SK-N-DZ (cell line): ENCODE results near the gene SECISBP2. TPM values are rescaled to one million over a fixed set of nuclear protein-coding genes. Genes with fewer than 3 reads are reported as not detected.
A peak's percentile ranks its signal among the peaks of the same experiment; 100 is the strongest.
"Not testable (repeated sequence)": the region's sequence is repeated elsewhere in the genome, so short reads cannot be mapped to it uniquely, and the experiment has no call there.

Source experiments
- DNase-seq: peaks from one replicate; pipeline ENCODE4 v3.0.0-alpha.2; 2015; ENCODE audit warnings: low spot score
- polyA plus RNA-seq, 2 experiments: library from polyadenylated mRNA; depleted of rRNA; stranded (reverse); fragments of >200 nt; gene quantifications; 2 replicates each; pipeline ENCODE4 v1.2.3, GENCODE V29; 2014

The SECISBP2 gene, protein sequence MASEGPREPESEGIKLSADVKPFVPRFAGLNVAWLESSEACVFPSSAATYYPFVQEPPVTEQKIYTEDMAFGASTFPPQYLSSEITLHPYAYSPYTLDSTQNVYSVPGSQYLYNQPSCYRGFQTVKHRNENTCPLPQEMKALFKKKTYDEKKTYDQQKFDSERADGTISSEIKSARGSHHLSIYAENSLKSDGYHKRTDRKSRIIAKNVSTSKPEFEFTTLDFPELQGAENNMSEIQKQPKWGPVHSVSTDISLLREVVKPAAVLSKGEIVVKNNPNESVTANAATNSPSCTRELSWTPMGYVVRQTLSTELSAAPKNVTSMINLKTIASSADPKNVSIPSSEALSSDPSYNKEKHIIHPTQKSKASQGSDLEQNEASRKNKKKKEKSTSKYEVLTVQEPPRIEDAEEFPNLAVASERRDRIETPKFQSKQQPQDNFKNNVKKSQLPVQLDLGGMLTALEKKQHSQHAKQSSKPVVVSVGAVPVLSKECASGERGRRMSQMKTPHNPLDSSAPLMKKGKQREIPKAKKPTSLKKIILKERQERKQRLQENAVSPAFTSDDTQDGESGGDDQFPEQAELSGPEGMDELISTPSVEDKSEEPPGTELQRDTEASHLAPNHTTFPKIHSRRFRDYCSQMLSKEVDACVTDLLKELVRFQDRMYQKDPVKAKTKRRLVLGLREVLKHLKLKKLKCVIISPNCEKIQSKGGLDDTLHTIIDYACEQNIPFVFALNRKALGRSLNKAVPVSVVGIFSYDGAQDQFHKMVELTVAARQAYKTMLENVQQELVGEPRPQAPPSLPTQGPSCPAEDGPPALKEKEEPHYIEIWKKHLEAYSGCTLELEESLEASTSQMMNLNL
- 58.2 and 58.9 TPM in 2 replicates for polyA plus RNA-seq (2014; cell fraction: cytosol; rRNA removed)
- polyA plus RNA-seq (2014; cell fraction: nucleus; rRNA removed): 77.3 and 101 TPM in 2 replicates

- peak; percentile 93 for DNase-seq
These were observed at the start of gene SECISBP2 for GRCh38 chr9:89318123-89319014. Gene SECISBP2 (plus strand): TSS chr9:89318500. CDS start chr9:89318577, 77 bp downstream.

- no peak for DNase-seq
These were observed 44.6 kb upstream of the SECISBP2 start for GRCh38 chr9:89273528-89274279.

DNA sequence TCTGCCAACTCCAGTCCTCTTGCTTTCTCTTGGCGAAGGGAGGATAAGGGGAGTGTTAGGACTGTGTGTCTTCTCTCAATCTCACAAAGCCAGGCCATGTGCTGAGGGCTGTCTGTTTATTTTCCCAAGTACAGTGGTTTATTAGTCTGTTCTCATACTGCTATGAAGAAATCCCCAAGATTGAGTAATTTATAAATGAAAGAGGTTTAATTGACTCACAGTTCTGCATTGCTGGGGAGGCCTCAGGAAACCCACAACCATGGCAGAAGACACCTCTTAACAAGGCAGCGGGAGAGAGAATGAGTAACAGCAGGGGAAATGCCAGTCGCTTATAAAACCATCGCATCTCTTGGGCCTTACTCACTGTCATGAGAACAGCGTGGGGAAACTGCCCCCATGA, 43.5 kb upstream of the SECISBP2 start:
- DNase-seq: no peak

DNA sequence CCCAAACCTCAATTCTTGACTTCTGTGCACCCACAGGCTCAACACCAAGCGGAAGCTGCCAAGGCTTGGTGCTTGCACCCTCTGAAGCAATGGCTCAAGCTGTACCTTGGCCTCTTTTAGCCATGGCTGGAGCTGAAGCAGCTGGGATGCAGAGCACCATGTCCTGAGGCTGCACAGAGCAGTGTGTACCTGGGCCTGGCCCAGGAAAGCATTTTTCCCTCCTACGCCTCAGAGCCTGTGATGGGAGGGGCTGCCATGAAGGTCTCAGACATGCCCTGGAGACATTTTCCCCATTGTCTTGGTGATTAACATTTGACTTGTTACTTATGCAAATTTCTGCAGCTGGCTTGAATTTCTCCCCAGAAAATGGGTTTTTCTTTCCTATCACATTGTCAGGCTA, 42.3 kb upstream of the SECISBP2 start:
- not testable (repeated sequence) for DNase-seq

DNA sequence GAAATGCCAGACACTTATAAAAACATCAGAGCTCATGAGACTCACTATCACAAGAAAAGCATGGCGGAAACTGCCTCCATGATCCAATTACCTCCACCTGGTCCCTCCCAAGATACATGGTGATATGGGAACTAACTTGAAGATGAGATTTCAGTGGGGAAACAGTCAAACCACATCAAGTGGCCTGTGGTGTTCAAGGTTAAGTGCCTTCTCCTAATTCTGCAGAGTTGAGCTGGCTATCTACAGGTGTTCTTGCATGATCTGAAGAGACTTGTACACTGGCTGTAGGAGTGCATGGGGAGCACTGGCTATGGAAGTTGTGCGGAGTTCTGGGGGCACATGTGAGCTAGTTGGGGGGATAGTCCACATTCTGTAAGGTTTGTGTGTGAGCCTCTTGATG, 41.3 kb upstream of the SECISBP2 start:
- DNase-seq: no peak

- DNase-seq: no peak
These were observed 40.8 kb upstream of the SECISBP2 start for GRCh38 chr9:89277454-89277853.

- DNase-seq: no peak
These were observed 39.7 kb upstream of the SECISBP2 start for GRCh38 chr9:89278551-89278950.

DNA sequence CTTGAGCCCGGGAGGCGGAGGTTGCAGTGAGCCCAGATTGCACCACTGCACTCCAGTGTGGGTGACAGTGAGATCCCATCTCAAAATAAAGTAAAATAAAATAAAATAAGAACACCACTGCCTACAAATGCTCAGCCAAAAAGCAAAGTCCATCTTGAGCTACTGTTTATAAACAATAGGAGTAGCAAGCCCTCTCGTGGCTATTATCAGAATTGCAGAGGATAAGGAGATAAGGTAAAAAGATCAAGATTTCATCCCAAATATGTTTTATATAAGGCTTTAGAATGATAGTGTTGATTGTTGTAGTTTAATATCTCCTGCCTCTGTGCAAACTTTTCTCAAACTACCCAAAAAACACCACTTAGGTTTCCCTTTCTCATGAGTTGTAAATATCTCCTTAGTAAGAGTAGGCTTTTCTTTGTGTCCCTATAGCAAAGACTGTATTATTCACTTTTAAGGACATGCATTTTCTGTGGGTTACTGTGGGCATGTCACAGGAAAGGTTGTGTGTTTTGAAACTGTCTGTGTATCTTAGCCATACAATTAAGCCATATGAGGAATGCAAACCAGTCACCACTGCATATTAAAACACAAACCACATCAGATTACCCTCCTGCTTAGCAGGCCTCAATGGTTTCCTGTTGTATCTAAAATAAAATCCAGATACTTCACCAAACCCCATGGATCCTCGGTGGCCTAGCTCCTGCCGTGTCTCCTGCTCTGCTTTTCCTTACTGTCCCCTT, 39.1 kb upstream of the SECISBP2 start:
- peak; percentile 31 for DNase-seq

- DNase-seq: no peak
These were observed 37.2 kb upstream of the SECISBP2 start for GRCh38 chr9:89281106-89281505.

- not testable (repeated sequence) for DNase-seq
These were observed 35.9 kb upstream of the SECISBP2 start for GRCh38 chr9:89282248-89282968.

GRCh38 chr9:89284076-89284475, 34.2 kb upstream of the SECISBP2 start:
- DNase-seq: no peak

DNA sequence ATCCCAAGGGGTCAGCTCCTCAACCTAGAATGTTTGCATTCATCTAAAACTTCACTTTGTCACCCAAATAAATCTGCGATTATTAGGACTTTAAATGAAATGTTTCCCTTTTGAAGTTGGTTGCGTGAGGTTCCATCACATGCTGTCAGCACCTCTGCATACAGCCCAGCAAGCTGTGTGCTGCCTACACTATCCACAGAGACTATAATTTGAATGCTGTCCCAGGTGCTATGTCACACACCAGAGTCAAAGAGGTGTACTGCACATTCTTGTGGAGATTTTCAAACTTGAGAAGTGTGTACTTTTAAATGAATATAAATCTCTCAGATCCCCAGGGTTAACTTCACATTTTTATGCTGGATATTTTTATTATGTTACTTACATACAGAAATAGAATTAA, 26.6 kb upstream of the SECISBP2 start:
- DNase-seq: no peak

DNA sequence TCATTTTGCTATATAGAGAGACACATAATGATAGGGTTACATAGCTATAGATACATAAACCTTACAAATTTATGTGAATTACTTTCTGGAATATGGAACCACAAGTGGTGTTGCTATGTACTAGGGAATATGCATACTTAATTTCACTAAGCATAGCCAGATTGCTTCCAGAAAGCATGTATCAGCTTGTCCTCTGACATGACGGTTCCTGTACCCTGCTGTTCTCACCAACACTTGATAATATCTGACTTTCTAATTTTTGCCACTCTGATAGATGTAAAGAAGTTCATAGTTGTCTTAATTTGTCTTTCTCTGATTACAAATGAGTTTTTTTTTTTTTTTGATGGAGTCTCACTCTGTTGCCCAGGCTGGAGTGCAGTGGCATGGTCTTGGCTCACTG, 25.3 kb upstream of the SECISBP2 start:
- DNase-seq: no peak

GRCh38 chr9:89295400-89295799, 22.9 kb upstream of the SECISBP2 start:
- DNase-seq: no peak

- not testable (repeated sequence) for DNase-seq
These were observed 16.3 kb upstream of the SECISBP2 start for GRCh38 chr9:89301996-89302395.

- no peak for DNase-seq
These were observed 14.1 kb upstream of the SECISBP2 start for GRCh38 chr9:89304020-89304833.

GRCh38 chr9:89304834-89305188, 13.5 kb upstream of the SECISBP2 start:
- DNase-seq: no peak

DNA sequence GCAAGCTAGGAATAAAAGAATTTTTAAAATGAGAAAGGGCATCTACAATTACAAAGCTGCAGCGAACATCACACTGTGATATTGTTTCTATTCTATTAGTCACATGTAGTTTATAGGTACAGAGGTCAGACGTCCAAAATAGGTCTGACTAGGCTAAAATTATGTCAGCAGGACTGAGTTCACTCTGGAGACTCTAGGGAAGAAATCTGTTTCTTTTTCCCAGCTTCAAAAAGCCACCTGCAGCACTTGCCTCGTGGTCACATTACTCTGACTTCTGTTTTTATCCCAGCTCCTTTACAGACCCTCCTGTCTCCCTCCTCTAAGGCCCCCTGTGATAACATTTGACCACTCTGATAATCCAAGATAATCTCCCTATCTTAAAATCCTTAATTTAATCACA, 12.4 kb upstream of the SECISBP2 start:
- DNase-seq: no peak
